Central memory CD4-positive, alpha-beta T cell (primary cell): ENCODE results near the gene ARL3.
"Not testable (repeated sequence)": the region's sequence is repeated elsewhere in the genome, so short reads cannot be mapped to it uniquely, and the experiment has no call there.

Experiments
- DNase-seq: peaks from one replicate; pipeline ENCODE4 v3.0.0; 2022

ARL3 gene

GRCh38 chr10:102701796-102702195 lies 12.4 kb downstream of the ARL3 start:
- DNase-seq, result no peak

GRCh38 chr10:102701272-102701671 lies 12.9 kb downstream of the ARL3 start:
- DNase-seq, result no peak

GRCh38 chr10:102698894-102699293 lies 15.3 kb downstream of the ARL3 start:
- DNase-seq, result no peak

- DNase-seq, result no peak
These were observed 17.5 kb downstream of the ARL3 start for GRCh38 chr10:102696736-102697135.

- DNase-seq, result not testable (repeated sequence)
These were observed 18.8 kb downstream of the ARL3 start for GRCh38 chr10:102695401-102695800.

GRCh38 chr10:102691285-102692066 lies 22.7 kb downstream of the ARL3 start:
- DNase-seq, result no peak

GRCh38 chr10:102683736-102684135 lies 30.5 kb downstream of the ARL3 start:
- no peak for DNase-seq

- DNase-seq, result no peak
These were observed 31.2 kb downstream of the ARL3 start for GRCh38 chr10:102682981-102683380.

- DNase-seq, result no peak
These were observed 31.8 kb downstream of the ARL3 start for GRCh38 chr10:102682416-102682815.

- no peak for DNase-seq
These were observed 32.5 kb downstream of the ARL3 start for GRCh38 chr10:102681696-102682095.

- DNase-seq, result no peak
These were observed 34.6 kb downstream of the ARL3 start for GRCh38 chr10:102679596-102679995.

- DNase-seq, result no peak
These were observed 35.3 kb downstream of the ARL3 start for GRCh38 chr10:102678842-102679289.

GRCh38 chr10:102678068-102678400 lies 36.2 kb downstream of the ARL3 start:
- no peak for DNase-seq

GRCh38 chr10:102677331-102678067 lies 36.7 kb downstream of the ARL3 start:
- DNase-seq, result no peak

GRCh38 chr10:102676534-102677315 lies 37.5 kb downstream of the ARL3 start:
- DNase-seq, result no peak

GRCh38 chr10:102675666-102676533 lies 38.3 kb downstream of the ARL3 start:
- DNase-seq, result no peak

GRCh38 chr10:102675011-102675665 lies 39.1 kb downstream of the ARL3 start:
- DNase-seq, result no peak

GRCh38 chr10:102674566-102674965 lies 39.6 kb downstream of the ARL3 start:
- DNase-seq, result peak; percentile 41

- DNase-seq, result peak; percentile 88
These were observed 40.2 kb downstream of the ARL3 start for GRCh38 chr10:102673819-102674511.

- no peak for DNase-seq
These were observed 40.9 kb downstream of the ARL3 start for GRCh38 chr10:102673236-102673818.
